Gastrocnemius medialis (tissue), 4 donors: ENCODE data around the gene PAK4. TPM values are rescaled to one million over a fixed set of nuclear protein-coding genes. Genes with fewer than 3 reads are reported as not detected.
"Not testable (repeated sequence)": the region's sequence is repeated elsewhere in the genome, so short reads cannot be mapped to it uniquely, and the experiment has no call there.

ENCODE experiments used
- ATAC-seq, 2 donors: fragments of 150-250 bp; one replicate each; pipeline ENCODE4 v1.9.1; 2016
- DNase-seq, 2 donors: peaks; one replicate each; pipeline ENCODE4 v3.0.0-alpha.2; 2019
- H3K27ac ChIP-seq, 4 donors: fragments of 200-600 bp; sonication (generic); 1 replicate in 1 of 4; 2 replicates in 3 of 4; pipeline ENCODE4 v1.5.1; 2016 to 2018; ENCODE audit warnings: mild to moderate bottlenecking in 2 of 4, moderate library complexity in 1 of 4
- H3K27me3 ChIP-seq, 3 donors: fragments of 200-600 bp; sonication (generic) in 2 of 3; 1 replicate in 1 of 3; 2 replicates in 2 of 3; pipeline versions ENCODE4 v1.5.1 to v1.6.0; 2016 to 2019; ENCODE audit warnings: mild to moderate bottlenecking in 1 of 3, moderate library complexity in 1 of 3
- H3K36me3 ChIP-seq, 2 donors: fragments of 200-600 bp; sonication (generic) in 1 of 2; one replicate each; pipeline ENCODE4 v1.5.1; 2017 to 2018
- H3K4me1 ChIP-seq, 2 donors: fragments of 200-600 bp; sonication (generic) in 1 of 2; one replicate each; pipeline ENCODE4 v1.5.1; 2016 to 2017; ENCODE audit warnings: mild to moderate bottlenecking in 2 of 2
- H3K4me3 ChIP-seq, 4 donors: fragments of 200-600 bp; sonication (generic) in 3 of 4; 1 replicate in 1 of 4; 2 replicates in 3 of 4; pipeline ENCODE4 v1.5.1; 2016 to 2019; ENCODE audit warnings: mild to moderate bottlenecking in 2 of 4
- H3K9me3 ChIP-seq, 3 donors: fragments of 200-600 bp; sonication (generic) in 2 of 3; 1 replicate in 1 of 3; 2 replicates in 2 of 3; pipeline ENCODE4 v1.5.1; 2016 to 2019
- CTCF ChIP-seq, 5 experiments: fragments of 450-650 bp in 3 of 5; fragments of 200-600 bp in 2 of 5; sonication (generic) in 2 of 5; IDR thresholded peaks in 4 of 5; conservative IDR thresholded peaks in 1 of 5; 1 replicate in 4 of 5; 2 replicates in 1 of 5; pipeline ENCODE4 v1.5.1; 2016 to 2019; ENCODE audit warnings: antibody characterized with exemption in 5 of 5, mild to moderate bottlenecking in 3 of 5, moderate library complexity in 3 of 5
- POLR2A ChIP-seq, 2 donors: fragments of 450-650 bp; IDR thresholded peaks; one replicate each; pipeline ENCODE4 v1.6.1; 2017; ENCODE audit warnings: antibody characterized with exemption in 2 of 2, mild to moderate bottlenecking in 2 of 2, moderate library complexity in 2 of 2
- in situ Hi-C, 4 donors: fragments of 200-750 bp; cut with MboI; loops; one replicate each; pipeline versions ENCODE4 v1.15.0 to v1.8.0; 2017; ENCODE audit warnings: low sequenced_read_pairs in 4 of 4
- intact Hi-C: fragments of 100-400 bp; cut with DNase I; formaldehyde crosslinking; loops from one replicate; pipeline ENCODE4 v1.15.1; 2023; ENCODE audit warnings: low total_unique reads
- total RNA-seq, 4 donors: library from RNA; depleted of rRNA; stranded (reverse); fragments of >200 nt; gene quantifications; one replicate each; pipeline versions ENCODE4 v1.1.0 to v1.2.3, GENCODE V29; 2016

Gene PAK4
- total RNA-seq, 4 donors from 2014 or later = 4.7 to 11.7 (median 8.3) TPM

GRCh38 chr19:39217094-39217493 lies 91.5 kb downstream of the PAK4 start:
- intact Hi-C loops = no loop called here
- ATAC-seq = no peak
- Histone ChIP-seq H3K9me3 (no peaks in the 10 kb centered on the region), H3K4me3 (no peak overlapping the region), H3K27me3 (peaks cover 0 to 9% (median 6%) of the 10 kb centered on the region in 3 donors), H3K27ac (no peak overlapping the region), H3K36me3 (no peaks in the 10 kb centered on the region), H3K4me1 (no peaks in the 10 kb centered on the region)
- DNase-seq = no peak
- in situ Hi-C loops = no loop called here
- TF ChIP-seq POLR2A (IDR thresholded peaks at IDR 0.05) = no peak
- TF ChIP-seq CTCF (IDR thresholded peaks at IDR 0.05 in 4 of 5, conservative IDR thresholded peaks at IDR 0.05 in 1 of 5) = no peak

DNA sequence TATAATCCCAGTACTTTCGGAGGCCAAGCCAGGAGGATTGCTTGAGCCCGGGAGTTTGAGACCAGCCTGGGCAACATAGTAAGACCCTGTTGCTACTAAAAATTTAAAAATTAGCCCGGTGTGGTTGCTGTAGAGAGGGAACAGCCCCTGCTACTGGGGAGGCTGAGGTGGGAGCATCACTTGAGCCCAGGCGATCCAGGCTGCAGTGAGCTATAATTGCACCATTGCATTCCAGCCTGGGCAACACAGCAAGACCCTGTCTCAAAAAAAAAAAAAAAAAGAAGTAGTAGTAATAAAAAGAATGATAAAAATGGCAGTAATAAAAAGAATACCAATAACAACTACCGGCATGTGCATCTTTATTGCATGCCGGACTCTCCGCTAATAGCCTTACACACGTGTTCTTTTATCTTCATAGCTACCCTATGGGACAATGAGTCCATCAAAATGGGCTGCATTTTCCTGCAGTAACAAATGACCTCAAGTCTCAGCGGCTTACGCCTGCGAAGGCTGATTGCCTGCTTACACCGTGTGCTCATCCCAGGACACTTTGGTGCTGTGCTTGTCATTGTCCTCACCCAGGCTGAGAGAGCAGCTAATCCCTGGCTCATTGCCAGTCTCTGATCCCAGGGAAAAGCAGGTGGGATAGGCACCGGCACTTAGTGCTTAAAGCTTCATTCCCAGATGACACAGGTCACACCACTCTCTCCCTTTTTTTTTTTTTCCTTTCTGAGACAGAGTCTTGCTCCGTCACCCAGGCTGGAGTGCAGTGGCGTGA lies 92.8 kb downstream of the PAK4 start:
- intact Hi-C loops = no loop called here
- peaks cover 0 to 11% (median 9%) of the 10 kb centered on the region in 3 donors for H3K27me3 ChIP-seq
- no peaks in the 10 kb centered on the region for H3K36me3 ChIP-seq
- no peak for DNase-seq
- TF ChIP-seq POLR2A (IDR thresholded peaks at IDR 0.05) (no peak), CTCF (IDR thresholded peaks at IDR 0.05 in 4 of 5, conservative IDR thresholded peaks at IDR 0.05 in 1 of 5) (no peak)
- H3K4me3 ChIP-seq = no peak overlapping the region
- ATAC-seq = no peak
- H3K9me3 ChIP-seq = no peaks in the 10 kb centered on the region
- H3K27ac ChIP-seq = no peak overlapping the region
- H3K4me1 ChIP-seq = no peaks in the 10 kb centered on the region
- in situ Hi-C loops = no loop called here

GRCh38 chr19:39219108-39219507 lies 93.5 kb downstream of the PAK4 start:
- H3K4me1 ChIP-seq, H3K9me3 ChIP-seq, H3K36me3 ChIP-seq, ATAC-seq, intact Hi-C loops, H3K27ac ChIP-seq, in situ Hi-C loops, H3K4me3 ChIP-seq, DNase-seq: not testable (repeated sequence)
- H3K27me3 ChIP-seq = peaks cover 0 to 15% (median 9%) of the 10 kb centered on the region in 3 donors

GRCh38 chr19:39223703-39224279 lies 98.2 kb downstream of the PAK4 start:
- intact Hi-C loops = no loop called here
- Histone ChIP-seq H3K4me1 (no peaks in the 10 kb centered on the region), H3K4me3 (no peak overlapping the region), H3K9me3 (no peaks in the 10 kb centered on the region), H3K36me3 (no peaks in the 10 kb centered on the region), H3K27me3 (peaks cover 0 to 9% (median 3%) of the 10 kb centered on the region in 3 donors), H3K27ac (no peak overlapping the region)
- in situ Hi-C loops = no loop called here
- TF ChIP-seq POLR2A (IDR thresholded peaks at IDR 0.05) (no peak), CTCF (IDR thresholded peaks at IDR 0.05 in 4 of 5, conservative IDR thresholded peaks at IDR 0.05 in 1 of 5) (no peak)
- no peak for ATAC-seq
- DNase-seq = no peak

GRCh38 chr19:39224910-39225309 lies 99.3 kb downstream of the PAK4 start:
- H3K4me1 ChIP-seq = no peaks in the 10 kb centered on the region
- H3K27me3 ChIP-seq = peaks cover 0 to 9% (median 3%) of the 10 kb centered on the region in 3 donors
- DNase-seq (no peak), ATAC-seq (no peak)
- in situ Hi-C loops = no loop called here
- no peaks in the 10 kb centered on the region for H3K36me3 ChIP-seq
- intact Hi-C loops = no loop called here
- no peak overlapping the region for H3K27ac ChIP-seq
- H3K4me3 ChIP-seq = no peak overlapping the region
- H3K9me3 ChIP-seq = no peaks in the 10 kb centered on the region
- TF ChIP-seq POLR2A (IDR thresholded peaks at IDR 0.05) (no peak), CTCF (IDR thresholded peaks at IDR 0.05 in 4 of 5, conservative IDR thresholded peaks at IDR 0.05 in 1 of 5) (no peak)
